ENCODE data around the gene OR8G1. TPM values are rescaled to one million over a fixed set of nuclear protein-coding genes. Genes with fewer than 3 reads are reported as not detected.

The OR8G1 gene
- total and polyA plus RNA-seq, 2 of the 8 experiments (the other 6 are each of a cell fraction or from before 2014, with no cell fraction given): not detected

- H2BK120ac ChIP-seq (replicated peaks; ENCODE audit: low read depth, low read length): no peak overlapping the region
- H3K56ac ChIP-seq (replicated peaks; ENCODE audit: insufficient read length, low read depth, low read length): no peak overlapping the region
- H3K4me3 ChIP-seq (ENCODE audit: extremely low read depth in 1 of 4, insufficient read depth in 2 of 4, low read depth in 3 of 4, low read length in 4 of 4): no peak overlapping the region
- FAIRE-seq (no peak), DNase-seq (ENCODE audit: low read depth in 1 of 2, low spot score in 2 of 2) (no peak)
- H3K9me3 ChIP-seq (ENCODE audit: insufficient read depth in 2 of 2, low read depth in 1 of 2, low read length in 1 of 2): no peaks in the 10 kb centered on the region; a peak in 1 of 4 replicates
- H3K4me2 ChIP-seq (ENCODE audit: insufficient read depth in 1 of 2, low read depth in 2 of 2, low read length in 2 of 2): no peak overlapping the region
- no peak overlapping the region for H3K23ac ChIP-seq (ENCODE audit: insufficient read length)
- no peaks in the 10 kb centered on the region for H4K20me1 ChIP-seq (replicated peaks in 1 of 2; ENCODE audit: control insufficient read depth in 1 of 2, insufficient read depth in 2 of 2, low read length in 2 of 2)
- no peak overlapping the region for H4K91ac ChIP-seq (replicated peaks; ENCODE audit: insufficient read length, low read length)
- no peak overlapping the region for H3K14ac ChIP-seq (ENCODE audit: insufficient read length)
- H3K23me2 ChIP-seq (ENCODE audit: low read depth, low read length): no peaks in the 10 kb centered on the region
- no peak overlapping the region for H4K8ac ChIP-seq (ENCODE audit: extremely low read depth, insufficient read depth, low read length)
- H3K36me3 ChIP-seq (ENCODE audit: control insufficient read depth in 2 of 4, insufficient read depth in 4 of 4, low read length in 3 of 4): no peaks in the 10 kb centered on the region
- no peak overlapping the region for H3K27ac ChIP-seq (ENCODE audit: low read depth, low read length)
- H3K79me2 ChIP-seq (ENCODE audit: control insufficient read depth in 1 of 2, insufficient read depth in 2 of 2, low read length in 2 of 2): no peaks in the 10 kb centered on the region
- H3K4ac ChIP-seq (replicated peaks; ENCODE audit: insufficient read length, low read depth, low read length): no peak overlapping the region
- H2AK5ac ChIP-seq (ENCODE audit: low read depth, low read length): no peak overlapping the region
- H2BK15ac ChIP-seq (ENCODE audit: low read length): no peak overlapping the region
- no peaks in the 10 kb centered on the region for H3K79me1 ChIP-seq (ENCODE audit: low read depth, low read length)
- H2BK20ac ChIP-seq (ENCODE audit: low read length): no peak overlapping the region
- H2AFZ ChIP-seq (ENCODE audit: low read length): no peak overlapping the region
- no peak overlapping the region for H2BK12ac ChIP-seq (ENCODE audit: low read depth, low read length)
- ChIA-PET POLR2A (ENCODE audit: partially characterized antibody) (no interaction called here), CTCF (ENCODE audit: partially characterized antibody) (interaction anchor here (1.1 kb wide), 1 partner anchor 140 kb away, joined by 3 read pairs; no protein-coding TSS in a partner anchor)
- H2BK5ac ChIP-seq (ENCODE audit: low read depth, low read length): no peak overlapping the region
- H3K18ac ChIP-seq (ENCODE audit: extremely low read depth, low read length): no peak overlapping the region
- no peaks in the 10 kb centered on the region for H3K4me1 ChIP-seq (replicated peaks in 1 of 4; ENCODE audit: control insufficient read depth in 3 of 4, insufficient read depth in 4 of 4, low read length in 3 of 4)
- H4K5ac ChIP-seq (ENCODE audit: insufficient read length, low read depth, low read length): no peak overlapping the region
- no peaks in the 10 kb centered on the region for H3K27me3 ChIP-seq (replicated peaks in 1 of 4; ENCODE audit: control insufficient read depth in 3 of 4, extremely low read depth in 1 of 4, insufficient read depth in 3 of 4, low read length in 3 of 4)
- no peak overlapping the region for H3K9ac ChIP-seq (replicated peaks in 1 of 4; ENCODE audit: extremely low read depth in 1 of 4, low read depth in 3 of 4, low read length in 3 of 4)
- TF ChIP-seq RFX5 (IDR thresholded peaks at IDR 0.05; ENCODE audit: borderline replicate concordance, low read depth, low read length): no peak
- TF ChIP-seq NRF1 (IDR thresholded peaks at IDR 0.05; ENCODE audit: low read depth, low read length): no peak
- no peak for TF ChIP-seq CBX5 (IDR thresholded peaks at IDR 0.05; ENCODE audit: low read depth, low read length)
- no peak for TF ChIP-seq BRCA1 (IDR thresholded peaks at IDR 0.05; ENCODE audit: low read depth, low read length)
- TF ChIP-seq GTF2F1 (IDR thresholded peaks at IDR 0.05; ENCODE audit: borderline replicate concordance, low read depth, low read length): no peak
- TF ChIP-seq CREB1 (IDR thresholded peaks at IDR 0.05): no peak
- TF ChIP-seq, protein P1, sequence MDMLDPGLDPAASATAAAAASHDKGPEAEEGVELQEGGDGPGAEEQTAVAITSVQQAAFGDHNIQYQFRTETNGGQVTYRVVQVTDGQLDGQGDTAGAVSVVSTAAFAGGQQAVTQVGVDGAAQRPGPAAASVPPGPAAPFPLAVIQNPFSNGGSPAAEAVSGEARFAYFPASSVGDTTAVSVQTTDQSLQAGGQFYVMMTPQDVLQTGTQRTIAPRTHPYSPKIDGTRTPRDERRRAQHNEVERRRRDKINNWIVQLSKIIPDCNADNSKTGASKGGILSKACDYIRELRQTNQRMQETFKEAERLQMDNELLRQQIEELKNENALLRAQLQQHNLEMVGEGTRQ (IDR thresholded peaks at IDR 0.05; ENCODE audit: low read length): no peak
- TF ChIP-seq SRF (IDR thresholded peaks at IDR 0.05; ENCODE audit: low read depth, low read length): no peak
- TF ChIP-seq CBX8 (IDR thresholded peaks at IDR 0.05; ENCODE audit: borderline replicate concordance, low read depth, low read length): no peak
- no peak for TF ChIP-seq ASH2L (IDR thresholded peaks at IDR 0.05; ENCODE audit: low read length)
- TF ChIP-seq BACH1 (IDR thresholded peaks at IDR 0.05; ENCODE audit: low read length): no peak
- TF ChIP-seq HDAC2 (IDR thresholded peaks at IDR 0.05; ENCODE audit: borderline replicate concordance in 1 of 2, low read depth in 2 of 2, low read length in 2 of 2): no peak
- no peak for TF ChIP-seq TCF12 (IDR thresholded peaks at IDR 0.05; ENCODE audit: low read depth, low read length)
- no peak for TF ChIP-seq BCL11A (IDR thresholded peaks at IDR 0.05; ENCODE audit: low read depth in 2 of 2, low read length in 2 of 2)
- TF ChIP-seq RNF2 (IDR thresholded peaks at IDR 0.05; ENCODE audit: borderline replicate concordance, low read depth, low read length, missing control alignments, poor library complexity, severe bottlenecking): no peak
These were observed 29.6 kb upstream of the OR8G1 start for GRCh38 chr11:124211321-124211720.

All from H1 (cell line).